Measurements from ENCODE around the gene SOAT2.

Gene SOAT2

GRCh38 chr12:53099071-53099882, 4.0 kb upstream of the SOAT2 start:
- Histone ChIP-seq H2AFZ (ENCODE audit: low read depth) (peak overlapping the region; percentile 99; the same call in 1 of the 2 replicates), H3K27ac (no peak overlapping the region), H3K4me1 (ENCODE audit: low read depth, poor library complexity, severe bottlenecking) (peaks cover 36% of the 10 kb centered on the region), H3K79me2 (ENCODE audit: insufficient read depth, low read depth) (no peaks in the 10 kb centered on the region), H3K9ac (no peak overlapping the region), H3K36me3 (ENCODE audit: insufficient read depth) (no peaks in the 10 kb centered on the region), H4K20me1 (ENCODE audit: insufficient read depth) (no peaks in the 10 kb centered on the region), H3K27me3 (ENCODE audit: insufficient read depth, low read depth) (peaks cover 6% of the 10 kb centered on the region), H3K4me2 (peak overlapping the region; percentile 93), H3K4me3 (IDR thresholded peaks at IDR 0.05; ENCODE audit: insufficient read depth, low read depth, low read length) (no peak overlapping the region)
- TF ChIP-seq, protein P1, sequence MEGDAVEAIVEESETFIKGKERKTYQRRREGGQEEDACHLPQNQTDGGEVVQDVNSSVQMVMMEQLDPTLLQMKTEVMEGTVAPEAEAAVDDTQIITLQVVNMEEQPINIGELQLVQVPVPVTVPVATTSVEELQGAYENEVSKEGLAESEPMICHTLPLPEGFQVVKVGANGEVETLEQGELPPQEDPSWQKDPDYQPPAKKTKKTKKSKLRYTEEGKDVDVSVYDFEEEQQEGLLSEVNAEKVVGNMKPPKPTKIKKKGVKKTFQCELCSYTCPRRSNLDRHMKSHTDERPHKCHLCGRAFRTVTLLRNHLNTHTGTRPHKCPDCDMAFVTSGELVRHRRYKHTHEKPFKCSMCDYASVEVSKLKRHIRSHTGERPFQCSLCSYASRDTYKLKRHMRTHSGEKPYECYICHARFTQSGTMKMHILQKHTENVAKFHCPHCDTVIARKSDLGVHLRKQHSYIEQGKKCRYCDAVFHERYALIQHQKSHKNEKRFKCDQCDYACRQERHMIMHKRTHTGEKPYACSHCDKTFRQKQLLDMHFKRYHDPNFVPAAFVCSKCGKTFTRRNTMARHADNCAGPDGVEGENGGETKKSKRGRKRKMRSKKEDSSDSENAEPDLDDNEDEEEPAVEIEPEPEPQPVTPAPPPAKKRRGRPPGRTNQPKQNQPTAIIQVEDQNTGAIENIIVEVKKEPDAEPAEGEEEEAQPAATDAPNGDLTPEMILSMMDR (conservative IDR thresholded peaks at IDR 0.05; ENCODE audit: low read depth, low read length): peak; percentile 95

DNA sequence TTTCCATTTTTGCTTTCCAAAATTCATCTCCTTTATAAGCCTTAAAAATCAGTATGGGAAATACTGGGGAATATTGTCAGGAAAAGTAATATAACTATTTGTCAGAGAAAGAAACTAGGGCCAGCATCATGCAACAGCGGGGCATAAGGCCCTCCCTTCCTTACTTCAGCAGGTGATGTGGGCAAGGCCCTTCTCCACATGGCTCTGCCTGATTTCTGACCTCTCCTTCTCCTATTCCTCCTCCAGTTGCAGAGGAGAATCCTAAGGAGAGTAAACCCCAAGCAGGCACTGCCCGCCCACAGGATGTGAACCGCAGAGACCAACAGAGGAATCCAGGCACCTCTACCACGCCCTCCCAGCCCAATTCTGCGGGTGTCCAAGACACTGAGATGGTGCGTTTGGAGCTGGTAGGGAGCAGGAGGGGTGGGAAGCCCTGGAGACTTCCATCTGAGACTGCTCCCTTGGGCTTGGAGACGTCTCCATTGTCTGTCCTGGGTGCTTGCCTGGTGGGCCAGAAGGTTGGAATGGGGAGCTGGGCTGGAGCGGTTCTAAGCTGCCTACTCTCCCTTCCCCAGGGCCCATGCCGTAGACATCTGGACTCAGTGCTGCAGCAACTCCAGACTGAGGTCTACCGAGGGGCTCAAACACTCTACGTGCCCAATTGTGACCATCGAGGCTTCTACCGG, 2.7 kb upstream of the SOAT2 start:
- Histone ChIP-seq H3K4me2 (no peak overlapping the region), H3K36me3 (ENCODE audit: insufficient read depth) (no peaks in the 10 kb centered on the region), H4K20me1 (ENCODE audit: insufficient read depth) (no peaks in the 10 kb centered on the region), H3K27ac (no peak overlapping the region), H3K79me2 (ENCODE audit: insufficient read depth, low read depth) (no peaks in the 10 kb centered on the region), H3K9ac (no peak overlapping the region), H3K4me3 (IDR thresholded peaks at IDR 0.05; ENCODE audit: insufficient read depth, low read depth, low read length) (no peak overlapping the region), H2AFZ (ENCODE audit: low read depth) (no peak overlapping the region), H3K27me3 (ENCODE audit: insufficient read depth, low read depth) (peaks cover 6% of the 10 kb centered on the region), H3K4me1 (ENCODE audit: low read depth, poor library complexity, severe bottlenecking) (peaks cover 39% of the 10 kb centered on the region)
- TF ChIP-seq, protein P1 (conservative IDR thresholded peaks at IDR 0.05; ENCODE audit: low read depth, low read length): no peak

DNA sequence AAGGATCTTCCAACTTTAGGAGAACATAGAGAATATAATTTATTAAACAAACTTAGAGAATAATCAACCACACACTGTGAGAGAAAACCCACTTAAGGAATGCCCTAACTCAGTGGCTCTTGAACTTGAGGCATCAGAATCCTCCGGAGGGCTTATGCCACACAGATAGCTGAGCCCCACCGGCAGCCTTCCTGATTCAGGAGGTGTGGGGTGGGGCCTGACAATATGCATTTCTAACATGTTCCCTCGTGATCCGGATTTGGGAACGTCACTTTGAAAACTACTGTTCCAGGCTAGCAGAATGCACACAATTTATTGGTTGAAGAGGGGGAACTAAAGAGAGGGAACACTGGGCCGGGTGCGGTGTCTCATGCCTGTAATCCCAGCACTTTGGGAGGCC, 2.0 kb upstream of the SOAT2 start:
- TF ChIP-seq, protein P1 (conservative IDR thresholded peaks at IDR 0.05; ENCODE audit: low read depth, low read length): no peak
- Histone ChIP-seq H3K4me2 (no peak overlapping the region), H3K36me3 (ENCODE audit: insufficient read depth) (no peaks in the 10 kb centered on the region), H3K9ac (no peak overlapping the region), H3K27me3 (ENCODE audit: insufficient read depth, low read depth) (peaks cover 6% of the 10 kb centered on the region), H3K4me3 (IDR thresholded peaks at IDR 0.05; ENCODE audit: insufficient read depth, low read depth, low read length) (no peak overlapping the region), H3K4me1 (ENCODE audit: low read depth, poor library complexity, severe bottlenecking) (peaks cover 39% of the 10 kb centered on the region), H4K20me1 (ENCODE audit: insufficient read depth) (no peaks in the 10 kb centered on the region), H3K79me2 (ENCODE audit: insufficient read depth, low read depth) (no peaks in the 10 kb centered on the region), H3K27ac (no peak overlapping the region), H2AFZ (ENCODE audit: low read depth) (no peak overlapping the region)

GRCh38 chr12:53101931-53102781, 1.1 kb upstream of the SOAT2 start:
- Histone ChIP-seq H3K27me3 (ENCODE audit: insufficient read depth, low read depth) (peaks cover 2% of the 10 kb centered on the region), H3K4me1 (ENCODE audit: low read depth, poor library complexity, severe bottlenecking) (peaks cover 46% of the 10 kb centered on the region), H3K79me2 (ENCODE audit: insufficient read depth, low read depth) (no peaks in the 10 kb centered on the region), H3K4me2 (no peak overlapping the region), H4K20me1 (ENCODE audit: insufficient read depth) (no peaks in the 10 kb centered on the region), H3K4me3 (IDR thresholded peaks at IDR 0.05; ENCODE audit: insufficient read depth, low read depth, low read length) (no peak overlapping the region), H3K9ac (no peak overlapping the region), H2AFZ (ENCODE audit: low read depth) (no peak overlapping the region), H3K27ac (no peak overlapping the region), H3K36me3 (ENCODE audit: insufficient read depth) (no peaks in the 10 kb centered on the region)
- TF ChIP-seq, protein P1 (conservative IDR thresholded peaks at IDR 0.05; ENCODE audit: low read depth, low read length): no peak
